Astrocyte of the spinal cord (primary cell): Measurements from ENCODE around the gene ANKRD34B.

Source experiments
- DNase-seq: peaks from one replicate; pipeline ENCODE4 v3.0.0; 2011; ENCODE audit warnings: low read depth, low spot score
- H3K4me3 ChIP-seq: 2 replicates; pipeline ENCODE4 v1.5.1; 2011; ENCODE audit warnings: low read depth, mild to moderate bottlenecking, low read length, moderate library complexity
- CTCF ChIP-seq: IDR thresholded peaks from 2 replicates; pipeline ENCODE4 v1.5.1; 2012; ENCODE audit warnings: low read depth, mild to moderate bottlenecking, low read length, inconsistent platforms
- in situ Hi-C: cut with HindIII; loops from 2 replicates; pipeline ENCODE4 v1.10.0; 2017; ENCODE audit warnings: low sequenced_read_pairs

The ANKRD34B gene

DNA sequence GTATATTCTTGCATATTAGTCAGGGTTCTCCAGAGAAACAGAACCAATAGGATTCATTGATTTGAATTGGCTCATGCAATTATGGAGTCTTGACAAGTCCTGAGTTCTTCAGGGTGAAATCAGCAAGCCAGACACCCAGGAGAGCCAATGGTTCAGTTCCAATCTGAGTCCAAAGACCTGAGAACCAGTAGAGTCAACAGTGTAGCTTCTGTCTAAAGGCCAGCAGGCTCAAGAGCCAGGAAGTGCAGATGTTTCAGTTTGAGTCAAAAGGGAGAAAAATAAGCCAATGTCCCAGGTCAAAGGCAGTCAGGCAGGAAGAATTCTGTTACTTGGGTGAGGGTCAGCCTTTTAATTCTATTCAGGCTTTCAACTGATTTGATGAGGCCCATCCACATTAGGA is 37.8 kb upstream of the ANKRD34B start:
- no peak overlapping the region for H3K4me3 ChIP-seq
- DNase-seq = no peak
- TF ChIP-seq CTCF = no peak
- in situ Hi-C loops = no loop called here

DNA sequence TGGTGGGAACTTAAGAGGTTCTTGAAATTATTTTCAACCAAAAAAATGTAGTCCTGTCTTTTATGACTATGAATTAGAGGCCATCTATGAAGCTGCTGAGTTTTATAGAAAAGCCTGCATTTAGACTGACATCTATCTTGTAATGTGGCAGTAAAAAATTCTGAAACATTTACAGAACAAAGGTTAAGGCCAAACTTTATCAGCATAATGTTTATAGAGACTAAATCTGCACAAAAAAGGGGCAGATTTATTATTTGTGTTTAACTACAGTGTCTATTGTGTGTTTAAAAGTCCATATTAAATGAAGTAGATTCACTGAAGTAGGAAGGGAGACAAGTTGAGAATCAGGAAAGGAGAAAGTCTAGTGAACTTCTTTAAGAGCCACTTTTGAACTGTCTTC is 37.3 kb upstream of the ANKRD34B start:
- H3K4me3 ChIP-seq = no peak overlapping the region
- no peak for DNase-seq
- TF ChIP-seq CTCF = no peak
- in situ Hi-C loops = no loop called here

DNA sequence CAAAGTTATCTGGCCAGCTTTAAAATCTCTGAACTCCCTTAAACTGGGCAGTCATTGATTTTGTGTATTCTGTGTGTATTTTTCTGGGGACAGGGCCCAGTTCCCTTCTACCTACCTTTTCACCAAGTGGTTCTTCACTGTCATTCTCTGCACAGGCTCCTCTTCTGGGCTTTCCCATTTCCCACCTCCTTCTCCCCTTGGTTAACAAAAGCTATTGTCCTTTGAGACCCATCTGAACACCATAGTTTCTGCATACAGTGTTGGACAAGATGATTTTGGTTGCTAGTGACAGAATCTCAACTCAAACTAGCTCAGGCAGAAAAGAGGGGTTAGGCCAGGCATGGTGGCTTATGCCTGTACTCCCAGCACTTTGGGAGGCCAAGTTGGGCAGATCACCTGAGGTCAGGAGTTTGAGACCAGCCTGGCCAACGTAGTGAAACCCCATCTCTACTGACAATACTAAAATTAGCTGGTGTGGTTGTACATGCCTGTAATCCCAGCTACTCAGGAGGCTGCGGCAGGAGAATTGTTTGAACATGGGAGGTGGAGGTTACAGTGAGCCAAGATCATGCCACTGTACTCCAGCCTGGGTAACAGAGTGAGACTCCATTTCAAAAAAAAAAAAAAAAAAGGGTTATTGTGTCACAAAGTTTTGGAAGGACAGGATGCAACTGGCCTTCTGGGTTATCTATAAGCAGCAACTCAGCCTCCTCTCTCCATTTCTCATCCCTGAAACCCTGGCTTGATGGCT is 31.0 kb upstream of the ANKRD34B start:
- no peak for TF ChIP-seq CTCF
- H3K4me3 ChIP-seq = no peak overlapping the region
- no peak for DNase-seq
- in situ Hi-C loops = no loop called here

- no peak for DNase-seq
- in situ Hi-C loops = no loop called here
- no peak overlapping the region for H3K4me3 ChIP-seq
- TF ChIP-seq CTCF = no peak
Measured at GRCh38 chr5:80597500-80597899, 27.4 kb upstream of the ANKRD34B start.

GRCh38 chr5:80594810-80595209 is 24.7 kb upstream of the ANKRD34B start:
- in situ Hi-C loops = no loop called here
- no peak overlapping the region for H3K4me3 ChIP-seq
- no peak for TF ChIP-seq CTCF
- no peak for DNase-seq

GRCh38 chr5:80592761-80593160 is 22.7 kb upstream of the ANKRD34B start:
- TF ChIP-seq CTCF = no peak
- in situ Hi-C loops = no loop called here

More at GRCh38 chr5:80592761-80593160, 22.7 kb upstream of the ANKRD34B start:
- no peak overlapping the region for H3K4me3 ChIP-seq
- DNase-seq = no peak
